ENCODE results near the gene ADPRS.

GRCh38 chr1:36080801-36081200, 7.9 kb upstream of the ADPRS start:
- TF ChIP-seq PCBP1 (IDR thresholded peaks at IDR 0.05; ENCODE audit: low read depth, low read length, poor library complexity, severe bottlenecking) (no peak), TAF1 (IDR thresholded peaks at IDR 0.05; ENCODE audit: control insufficient read depth, extremely low read depth, insufficient read depth, low read length, severe bottlenecking) (no peak), ZBED1 (IDR thresholded peaks at IDR 0.05) (no peak), VEZF1 (CRISPR knock-in tag; IDR thresholded peaks at IDR 0.05) (no peak), HINFP (tag; conservative IDR thresholded peaks at IDR 0.05; ENCODE audit: low read depth) (no peak), MAX (CRISPR knock-in tag; IDR thresholded peaks at IDR 0.05) (no peak), EZH2 (IDR thresholded peaks at IDR 0.05; ENCODE audit: borderline replicate concordance, low read depth, low read length) (no peak), TEAD1 (CRISPR knock-in tag; IDR thresholded peaks at IDR 0.05) (no peak), USF1 (CRISPR knock-in tag; IDR thresholded peaks at IDR 0.05) (no peak), CTCF (IDR thresholded peaks at IDR 0.05 in 2 of 3, conservative IDR thresholded peaks at IDR 0.05 in 1 of 3; ENCODE audit: insufficient read depth in 2 of 3, low read depth in 1 of 3, low read length in 3 of 3) (no peak), RNF2 (IDR thresholded peaks at IDR 0.05) (no peak)
